Parathyroid adenoma (tissue), 2 donors: ENCODE data around the gene HSPH1.

Experiments
- H2AFZ ChIP-seq: fragments of 300-600 bp; sonication (generic); one replicate; pipeline ENCODE4 v1.7.0; 2017; ENCODE audit warnings: antibody characterized with exemption, mild to moderate bottlenecking
- H3K27ac ChIP-seq: fragments of 300-600 bp; sonication (generic); one replicate; pipeline ENCODE4 v1.7.0; 2017
- H3K27me3 ChIP-seq: fragments of 300-600 bp; sonication (generic); one replicate; pipeline ENCODE4 v1.7.0; 2017; ENCODE audit warnings: low read length; ENCODE audit not compliant: control insufficient read depth, insufficient read depth
- H3K36me3 ChIP-seq: fragments of 300-600 bp; sonication (generic); one replicate; pipeline ENCODE4 v1.7.0; 2017; ENCODE audit warnings: low read length; ENCODE audit not compliant: control insufficient read depth, insufficient read depth
- H3K4me1 ChIP-seq: fragments of 300-600 bp; sonication (generic); one replicate; pipeline ENCODE4 v1.7.0; 2017; ENCODE audit warnings: control low read depth
- H3K4me2 ChIP-seq: fragments of 300-600 bp; sonication (generic); one replicate; pipeline ENCODE4 v1.7.0; 2017; ENCODE audit warnings: low read length
- H3K4me3 ChIP-seq: fragments of 300-600 bp; sonication (generic); one replicate; pipeline ENCODE4 v1.7.0; 2017; ENCODE audit warnings: low read depth, low read length
- H3K79me2 ChIP-seq: fragments of 300-600 bp; sonication (generic); one replicate; pipeline ENCODE4 v1.7.0; 2017; ENCODE audit warnings: control low read depth
- H3K9ac ChIP-seq: fragments of 300-600 bp; sonication (generic); one replicate; pipeline ENCODE4 v1.7.0; 2017; ENCODE audit warnings: mild to moderate bottlenecking
- H3K9me3 ChIP-seq: fragments of 300-600 bp; sonication (generic); one replicate; pipeline ENCODE4 v1.7.0; 2017; ENCODE audit warnings: low read length; ENCODE audit not compliant: control insufficient read depth
- TF ChIP-seq, protein P1 (sequence below): fragments of 300-600 bp; sonication (generic); IDR thresholded peaks from one replicate; pipeline ENCODE4 v1.7.0; 2017; ENCODE audit warnings: antibody characterized with exemption, mild to moderate bottlenecking
- donor health status: primary hyperparathyroidism.

The HSPH1 gene

DNA sequence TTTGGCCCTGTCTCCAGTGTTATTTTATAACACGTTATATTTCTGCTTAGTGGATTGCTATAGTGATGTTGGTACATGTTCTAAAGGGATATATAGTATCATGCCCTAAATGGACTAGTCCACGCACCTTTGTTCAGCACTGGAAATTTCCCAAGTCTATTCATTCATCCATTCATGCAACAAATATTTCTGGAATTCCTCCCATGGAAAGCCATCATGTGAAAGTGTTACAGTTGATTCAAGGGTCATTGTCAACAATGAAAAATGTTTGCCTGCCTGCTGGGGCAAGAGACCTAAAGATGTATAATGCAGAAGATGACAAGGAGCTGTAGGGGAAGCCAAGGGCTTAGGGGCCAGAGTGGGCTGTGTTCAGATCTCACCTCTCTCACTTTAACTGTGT lies 10.8 kb upstream of the HSPH1 start:
- Histone ChIP-seq H3K27me3 (no peaks in the 10 kb centered on the region), H3K79me2 (no peaks in the 10 kb centered on the region), H3K9me3 (no peaks in the 10 kb centered on the region), H3K9ac (no peak overlapping the region), H3K4me1 (peaks cover 3% of the 10 kb centered on the region), H3K4me3 (no peak overlapping the region), H3K27ac (no peak overlapping the region), H2AFZ (no peak overlapping the region), H3K4me2 (no peak overlapping the region), H3K36me3 (no peaks in the 10 kb centered on the region)
- TF ChIP-seq, protein P1, sequence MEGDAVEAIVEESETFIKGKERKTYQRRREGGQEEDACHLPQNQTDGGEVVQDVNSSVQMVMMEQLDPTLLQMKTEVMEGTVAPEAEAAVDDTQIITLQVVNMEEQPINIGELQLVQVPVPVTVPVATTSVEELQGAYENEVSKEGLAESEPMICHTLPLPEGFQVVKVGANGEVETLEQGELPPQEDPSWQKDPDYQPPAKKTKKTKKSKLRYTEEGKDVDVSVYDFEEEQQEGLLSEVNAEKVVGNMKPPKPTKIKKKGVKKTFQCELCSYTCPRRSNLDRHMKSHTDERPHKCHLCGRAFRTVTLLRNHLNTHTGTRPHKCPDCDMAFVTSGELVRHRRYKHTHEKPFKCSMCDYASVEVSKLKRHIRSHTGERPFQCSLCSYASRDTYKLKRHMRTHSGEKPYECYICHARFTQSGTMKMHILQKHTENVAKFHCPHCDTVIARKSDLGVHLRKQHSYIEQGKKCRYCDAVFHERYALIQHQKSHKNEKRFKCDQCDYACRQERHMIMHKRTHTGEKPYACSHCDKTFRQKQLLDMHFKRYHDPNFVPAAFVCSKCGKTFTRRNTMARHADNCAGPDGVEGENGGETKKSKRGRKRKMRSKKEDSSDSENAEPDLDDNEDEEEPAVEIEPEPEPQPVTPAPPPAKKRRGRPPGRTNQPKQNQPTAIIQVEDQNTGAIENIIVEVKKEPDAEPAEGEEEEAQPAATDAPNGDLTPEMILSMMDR, result no peak

DNA sequence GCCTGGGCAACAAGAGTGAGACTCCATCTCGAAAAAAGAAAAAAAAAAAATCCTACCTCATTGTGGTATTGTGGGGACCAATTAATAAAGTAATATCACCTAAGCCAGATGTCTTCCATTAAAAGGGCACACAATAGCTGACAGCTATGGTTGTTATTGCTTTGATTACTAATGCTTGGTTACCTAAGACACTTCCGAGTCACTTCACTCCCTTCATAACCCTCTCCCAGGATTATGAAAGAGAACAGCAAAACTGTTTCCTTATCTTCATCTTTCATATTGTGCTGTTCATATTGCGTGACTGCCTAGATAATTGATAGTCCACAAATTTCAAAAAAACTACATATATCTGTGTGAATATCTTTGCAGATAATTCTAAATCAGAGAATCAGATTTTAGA lies 10.3 kb upstream of the HSPH1 start:
- Histone ChIP-seq H3K9me3 (no peaks in the 10 kb centered on the region), H3K4me1 (peaks cover 3% of the 10 kb centered on the region), H3K27ac (no peak overlapping the region), H3K27me3 (no peaks in the 10 kb centered on the region), H3K4me3 (no peak overlapping the region), H3K4me2 (no peak overlapping the region), H2AFZ (no peak overlapping the region), H3K36me3 (no peaks in the 10 kb centered on the region), H3K9ac (no peak overlapping the region), H3K79me2 (no peaks in the 10 kb centered on the region)
- TF ChIP-seq, protein P1, result no peak

DNA sequence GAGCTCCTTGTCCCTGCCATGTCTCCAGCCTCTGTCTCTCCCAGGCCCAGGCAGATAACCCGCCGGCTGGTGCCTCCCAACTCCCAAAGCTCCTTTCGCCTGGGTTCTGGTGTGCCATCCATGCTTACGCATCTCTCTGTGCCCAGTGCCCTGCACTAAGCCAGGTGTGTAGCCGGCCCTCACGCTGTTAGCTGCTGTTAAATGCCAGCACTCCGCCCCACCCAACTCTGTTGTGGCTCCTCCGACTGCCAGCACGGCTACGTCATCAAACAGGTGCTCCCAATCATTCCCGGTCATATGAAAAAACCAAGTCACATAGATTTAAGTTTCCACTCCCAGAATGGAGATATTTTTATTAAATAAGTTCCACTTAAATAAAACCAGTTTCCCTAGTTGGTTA lies 7.0 kb upstream of the HSPH1 start:
- no peak overlapping the region for H3K27ac ChIP-seq
- H2AFZ ChIP-seq, result no peak overlapping the region
- no peak overlapping the region for H3K4me3 ChIP-seq
- H3K4me1 ChIP-seq, result peaks cover 3% of the 10 kb centered on the region
- no peaks in the 10 kb centered on the region for H3K9me3 ChIP-seq
- H3K4me2 ChIP-seq, result no peak overlapping the region
- no peaks in the 10 kb centered on the region for H3K79me2 ChIP-seq
- H3K9ac ChIP-seq, result no peak overlapping the region
- no peaks in the 10 kb centered on the region for H3K27me3 ChIP-seq
- TF ChIP-seq, protein P1, result no peak
- no peaks in the 10 kb centered on the region for H3K36me3 ChIP-seq

DNA sequence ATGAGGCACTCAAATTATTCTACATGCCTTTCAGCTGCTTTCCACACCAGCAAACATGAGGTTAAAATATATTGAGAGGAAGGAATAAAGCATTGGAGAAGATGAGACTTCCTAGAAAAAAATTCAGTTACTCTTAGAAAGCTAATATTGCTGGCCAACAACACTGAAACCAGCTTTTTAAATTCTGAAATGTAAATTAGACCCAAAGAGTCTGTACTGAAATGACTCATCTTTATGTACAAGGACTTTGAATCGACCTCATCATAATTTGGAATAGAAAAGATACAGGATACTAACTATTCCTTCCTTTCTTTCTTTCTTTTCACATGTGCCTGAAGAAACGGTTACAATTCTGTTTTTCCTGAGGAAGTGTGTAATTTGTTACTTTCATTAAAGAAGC lies 6.5 kb upstream of the HSPH1 start:
- Histone ChIP-seq H3K4me1 (peaks cover 3% of the 10 kb centered on the region), H3K4me3 (no peak overlapping the region), H2AFZ (no peak overlapping the region), H3K27me3 (no peaks in the 10 kb centered on the region), H3K9ac (no peak overlapping the region), H3K79me2 (no peaks in the 10 kb centered on the region), H3K36me3 (no peaks in the 10 kb centered on the region), H3K9me3 (no peaks in the 10 kb centered on the region), H3K4me2 (no peak overlapping the region), H3K27ac (no peak overlapping the region)
- TF ChIP-seq, protein P1, result no peak

DNA sequence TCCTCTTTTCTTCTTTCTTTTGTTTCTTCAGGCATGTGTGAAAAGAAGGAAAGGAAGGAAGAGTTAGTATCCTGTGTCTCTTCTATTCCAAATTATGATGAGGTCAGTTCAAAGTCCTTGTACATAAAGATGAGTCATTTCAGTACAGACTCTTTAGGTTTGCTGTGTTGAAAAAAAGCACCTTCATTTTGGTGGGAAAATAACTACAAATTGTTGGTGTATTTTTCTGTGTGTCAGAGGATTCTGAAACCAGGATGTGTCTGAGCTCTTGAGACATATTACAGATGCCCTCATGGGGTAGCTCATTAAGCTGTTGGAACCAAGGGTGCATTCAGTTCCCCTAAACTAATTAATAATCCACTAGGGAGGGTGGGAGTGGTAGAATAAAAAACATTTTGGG lies 5.8 kb upstream of the HSPH1 start:
- Histone ChIP-seq H3K9me3 (no peaks in the 10 kb centered on the region), H3K27me3 (no peaks in the 10 kb centered on the region), H3K79me2 (no peaks in the 10 kb centered on the region), H3K4me2 (no peak overlapping the region), H3K27ac (no peak overlapping the region), H2AFZ (no peak overlapping the region), H3K4me1 (no peaks in the 10 kb centered on the region), H3K36me3 (no peaks in the 10 kb centered on the region), H3K4me3 (no peak overlapping the region), H3K9ac (no peak overlapping the region)
- TF ChIP-seq, protein P1, result no peak
